K562 (cell line): Measurements from ENCODE around the gene RBP7. TPM values are rescaled to one million over a fixed set of nuclear protein-coding genes. Genes with fewer than 3 reads are reported as not detected.
A peak's percentile ranks its signal among the peaks of the same experiment; 100 is the strongest.

Source experiments
- BRF1 ChIP-seq: IDR thresholded peaks from 3 replicates; pipeline ENCODE4 v1.6.1; 2011; ENCODE audit warnings: borderline replicate concordance, mild to moderate bottlenecking; ENCODE audit not compliant: insufficient read length; ENCODE audit errors: extremely low read depth
- CTCF ChIP-seq, 3 experiments: IDR thresholded peaks in 2 of 3; conservative IDR thresholded peaks in 1 of 3; 2 replicates each; pipeline ENCODE4 v1.5.1; 2011 to 2012; ENCODE audit warnings: low read length in 3 of 3, mild to moderate bottlenecking in 3 of 3, control low read depth in 2 of 3, improper control_type of control experiment in 1 of 3, inconsistent platforms in 1 of 3, low read depth in 1 of 3, mixed read lengths in 1 of 3, moderate library complexity in 1 of 3; ENCODE audit not compliant: insufficient read depth in 2 of 3
- FOS ChIP-seq: IDR thresholded peaks from 3 replicates; pipeline ENCODE4 v1.6.1; 2011; ENCODE audit not compliant: insufficient read length; ENCODE audit errors: extremely low read depth
- FOXA3 ChIP-seq, 2 experiments: fragments of 450-650 bp in 1 of 2; sonication (generic) in 1 of 2; formaldehyde crosslinking; IDR thresholded peaks in 1 of 2; conservative IDR thresholded peaks in 1 of 2; 2 replicates each; pipeline versions ENCODE4 v1.4.0 to v1.8.0; 2020 to 2022; ENCODE audit warnings: mild to moderate bottlenecking in 2 of 2, missing genetic modification reagents in 1 of 2
- GTF2B ChIP-seq: IDR thresholded peaks from 2 replicates; pipeline ENCODE4 v1.6.1; 2011; ENCODE audit not compliant: insufficient read length; ENCODE audit errors: extremely low read depth
- HOXB6 ChIP-seq: fragments of 250-450 bp; sonication (Bioruptor Pico); IDR thresholded peaks from 2 replicates; pipeline ENCODE4 v1.5.1; 2022; ENCODE audit warnings: mild to moderate bottlenecking, borderline replicate concordance
- MEF2D ChIP-seq: conservative IDR thresholded peaks from 2 replicates; pipeline ENCODE4 v1.6.1; 2016; ENCODE audit warnings: low read depth, missing genetic modification characterization, missing compliant biosample characterization
- NUFIP1 ChIP-seq: fragments of 450-650 bp; IDR thresholded peaks from 2 replicates; pipeline ENCODE4 v1.6.1; 2018; ENCODE audit not compliant: partially characterized antibody
- PRMT5 ChIP-seq: sonication (generic); formaldehyde crosslinking; IDR thresholded peaks from 2 replicates; pipeline ENCODE4 v1.5.0; 2020; ENCODE audit warnings: missing genetic modification reagents
- RAD51 ChIP-seq: fragments of 450-650 bp; IDR thresholded peaks from 2 replicates; pipeline ENCODE4 v1.7.1; 2016; ENCODE audit warnings: low read depth, mild to moderate bottlenecking, borderline replicate concordance
- RBM15 ChIP-seq: fragments of 200-400 bp; formaldehyde crosslinking; IDR thresholded peaks from 2 replicates; pipeline ENCODE4 v1.6.1; 2018; ENCODE audit warnings: mild to moderate bottlenecking, low read length, moderate library complexity; ENCODE audit not compliant: insufficient read depth
- RFX5 ChIP-seq: IDR thresholded peaks from 2 replicates; pipeline ENCODE4 v1.6.1; 2011; ENCODE audit warnings: low read depth, mild to moderate bottlenecking, improper control_type of control experiment, low read length
- SMARCA4 ChIP-seq: fragments of 450-650 bp; IDR thresholded peaks from 2 replicates; pipeline ENCODE4 v1.6.1; 2016
- SMARCA5 ChIP-seq: fragments of 450-650 bp; IDR thresholded peaks from 2 replicates; pipeline ENCODE4 v1.6.1; 2016
- ZBTB17 ChIP-seq: fragments of 450-650 bp; formaldehyde crosslinking; IDR thresholded peaks from 2 replicates; pipeline ENCODE4 v1.4.0; 2020; ENCODE audit warnings: mild to moderate bottlenecking
- ZMIZ1 ChIP-seq, 2 experiments: fragments of 150-350 bp in 1 of 2; IDR thresholded peaks; 2 replicates each; pipeline ENCODE4 v1.6.1; 2012 to 2016; ENCODE audit warnings: low read depth in 2 of 2, low read length in 2 of 2, mild to moderate bottlenecking in 1 of 2, moderate library complexity in 1 of 2
- ZNF23 ChIP-seq: fragments of 250-450 bp; sonication (Bioruptor Pico); IDR thresholded peaks from 2 replicates; pipeline ENCODE4 v1.4.0; 2020; ENCODE audit warnings: mild to moderate bottlenecking
- ZNF232 ChIP-seq: sonication (generic); formaldehyde crosslinking; IDR thresholded peaks from 2 replicates; pipeline ENCODE4 v1.8.0; 2022; ENCODE audit warnings: mild to moderate bottlenecking, missing genetic modification reagents
- ZNF507 ChIP-seq: conservative IDR thresholded peaks from 2 replicates; pipeline ENCODE4 v1.6.1; 2017; ENCODE audit warnings: missing genetic modification characterization, missing compliant biosample characterization
- ZNF512 ChIP-seq: IDR thresholded peaks from 2 replicates; pipeline ENCODE4 v1.6.1; 2016; ENCODE audit warnings: missing genetic modification characterization, missing compliant biosample characterization
- ZNF717 ChIP-seq: fragments of 250-450 bp; sonication (Bioruptor Pico); IDR thresholded peaks from 2 replicates; pipeline ENCODE4 v1.5.0; 2021
- polyA plus RNA-seq, 8 experiments: library from polyadenylated mRNA; depleted of rRNA in 4 of 8; stranded (reverse) in 5 of 8; unstranded in 3 of 8; fragments of >200 nt; fragmentation: Nextera tagmentation in 2 of 8; fragmentation: Illumina TruSeq in 1 of 8; extraction: Ambion mirVana in 2 of 8; extraction: Trizol in 1 of 8; gene quantifications; 2 replicates each; pipeline versions ENCODE4 v1.2.1 to v1.2.3, GENCODE V29; 2011 to 2014; ENCODE audit warnings: inconsistent platforms in 1 of 8, missing spikeins in 1 of 8
- total RNA-seq, 7 experiments: library from RNA; depleted of rRNA in 6 of 7; stranded (reverse); fragments of >200 nt in 6 of 7; fragmentation: Illumina TruSeq in 2 of 7; extraction: Trizol in 2 of 7; gene quantifications; 2 replicates each; pipeline versions ENCODE4 v1.2.1 to v1.2.3, GENCODE V29; 2011 to 2021; ENCODE audit warnings: low replicate concordance in 1 of 7

Gene RBP7
- total and polyA plus RNA-seq, 9 of the 15 experiments (the other 6 are each of a cell fraction or from before 2014, with no cell fraction given): not detected

GRCh38 chr1:10032590-10033358 is 35.7 kb downstream of the RBP7 start, which contains the start of gene UBE4B (continued):
- TF ChIP-seq CTCF (IDR thresholded peaks at IDR 0.05 in 2 of 3, conservative IDR thresholded peaks at IDR 0.05 in 1 of 3; ENCODE audit: insufficient read depth in 2 of 3, low read depth in 1 of 3, low read length in 3 of 3): peak; percentile 91 to 98 (median 95)
- TF ChIP-seq SMARCA4: peak; percentile 44
- no peak for TF ChIP-seq ZNF512 (tag)
- TF ChIP-seq BRF1: no peak
- no peak for TF ChIP-seq ZBTB17
- no peak for TF ChIP-seq HOXB6 (CRISPR knock-in tag)
- 0 out of 2 replicates have a peak, but pooled peaks have one; percentile 49 for TF ChIP-seq RFX5
- no peak for TF ChIP-seq FOXA3 (CRISPR knock-in tag; conservative IDR thresholded peaks at IDR 0.05 in 1 of 2, IDR thresholded peaks at IDR 0.05 in 1 of 2)
- TF ChIP-seq ZNF232: no peak
- no peak for TF ChIP-seq MEF2D
- peak; percentile 99 for TF ChIP-seq RAD51
- TF ChIP-seq ZNF23: no peak
- no peak for TF ChIP-seq ZNF717 (CRISPR knock-in tag)
- TF ChIP-seq PRMT5: no peak
- no peak for TF ChIP-seq NUFIP1
- no peak for TF ChIP-seq SMARCA5
- no peak for TF ChIP-seq GTF2B
- TF ChIP-seq FOS: no peak
- no peak for TF ChIP-seq ZNF507 (tag)
- peak in 1 of 2 experiments; percentile 32; a peak in 1 of 4 replicates for TF ChIP-seq ZMIZ1 (IDR thresholded peaks at IDR 0.05; ENCODE audit: low read depth in 2 of 2, low read length in 2 of 2)
- TF ChIP-seq RBM15: no peak
